ENCODE results near the gene FAM241A. TPM values are rescaled to one million over a fixed set of nuclear protein-coding genes. Genes with fewer than 3 reads are reported as not detected.

The FAM241A gene
- total and polyA plus RNA-seq, 8 donors, result 0.58 to 8.4 (median 3.1) TPM; not detected in 1

GRCh38 chr4:112214390-112215264, 69.4 kb downstream of the FAM241A start:
- Histone ChIP-seq H3K27me3 (no peaks in the 10 kb centered on the region), H3K27ac (no peak overlapping the region), H3K4me1 (no peaks in the 10 kb centered on the region), H3K4me3 (no peak overlapping the region), H3K9me3 (no peaks in the 10 kb centered on the region), H3K36me3 (no peaks in the 10 kb centered on the region)
- TF ChIP-seq CTCF (IDR thresholded peaks at IDR 0.05), result peak in 5 of 7 experiments; percentile 14 to 57 (median 44)
- TF ChIP-seq POLR2AphosphoS5 (IDR thresholded peaks at IDR 0.05), result no peak
- intact Hi-C loops (cut with DNase I; ENCODE audit: low total_unique reads), result no loop called here
- DNase-seq, result peak in 1 of 2 donors; percentile 30

GRCh38 chr4:112219826-112220366, 74.6 kb downstream of the FAM241A start:
- 85 to 97% (median 94%) methylated on average over 7 of the region's 7 CpGs for WGBS, 5 donors
- Histone ChIP-seq H3K27me3 (peaks cover 0 to 4% (median 0%) of the 10 kb centered on the region in 3 donors), H3K9me3 (no peaks in the 10 kb centered on the region), H3K4me3 (no peak overlapping the region), H3K4me1 (no peaks in the 10 kb centered on the region), H3K36me3 (no peaks in the 10 kb centered on the region), H3K27ac (no peak overlapping the region)
- TF ChIP-seq POLR2AphosphoS5 (IDR thresholded peaks at IDR 0.05), result no peak
- TF ChIP-seq CTCF (IDR thresholded peaks at IDR 0.05), result no peak
- TF ChIP-seq EP300 (IDR thresholded peaks at IDR 0.05), result no peak
- TF ChIP-seq POLR2A (IDR thresholded peaks at IDR 0.05), result no peak
- intact Hi-C loops (cut with DNase I; ENCODE audit: low total_unique reads), result no loop called here
- DNase-seq, result no peak

GRCh38 chr4:112222219-112222955, 77.1 kb downstream of the FAM241A start:
- no peaks in the 10 kb centered on the region for H3K36me3 ChIP-seq
- TF ChIP-seq CTCF (IDR thresholded peaks at IDR 0.05) (no peak), POLR2A (IDR thresholded peaks at IDR 0.05) (no peak), EP300 (IDR thresholded peaks at IDR 0.05) (no peak), POLR2AphosphoS5 (IDR thresholded peaks at IDR 0.05) (no peak)
- H3K27me3 ChIP-seq, result peaks cover 0 to 4% (median 0%) of the 10 kb centered on the region in 3 donors
- H3K4me3 ChIP-seq, result no peak overlapping the region
- H3K27ac ChIP-seq, result no peak overlapping the region
- no peaks in the 10 kb centered on the region for H3K9me3 ChIP-seq
- H3K4me1 ChIP-seq, result no peaks in the 10 kb centered on the region
- 94 to 98% (median 96%) methylated on average over 28 to 43 of the region's 43 CpGs for WGBS, 5 donors
- intact Hi-C loops (cut with DNase I; ENCODE audit: low total_unique reads), result no loop called here
- DNase-seq, result no peak

GRCh38 chr4:112225157-112225556, 79.9 kb downstream of the FAM241A start:
- TF ChIP-seq POLR2AphosphoS5 (IDR thresholded peaks at IDR 0.05), result no peak
- no peak for TF ChIP-seq EP300 (IDR thresholded peaks at IDR 0.05)
- TF ChIP-seq POLR2A (IDR thresholded peaks at IDR 0.05), result no peak
- TF ChIP-seq CTCF (IDR thresholded peaks at IDR 0.05), result no peak
- Histone ChIP-seq H3K36me3 (no peaks in the 10 kb centered on the region), H3K4me1 (peaks cover 0 to 6% (median under 1%) of the 10 kb centered on the region in 4 donors), H3K27me3 (peaks cover 0 to 4% (median 0%) of the 10 kb centered on the region in 3 donors), H3K4me3 (no peak overlapping the region), H3K27ac (no peak overlapping the region), H3K9me3 (no peaks in the 10 kb centered on the region)
- intact Hi-C loops (cut with DNase I; ENCODE audit: low total_unique reads), result no loop called here
- 40 to 60% (median 52%) methylated on average over 4 of the region's 4 CpGs for WGBS, 5 donors
- no peak for DNase-seq
